Activated B cell treated with CpG ODN at 0.5 μM for 24 hours (primary cell): Measurements from ENCODE around the gene ATP8B4. TPM values are rescaled to one million over a fixed set of nuclear protein-coding genes. Genes with fewer than 3 reads are reported as not detected.
"Not testable (repeated sequence)": the region's sequence is repeated elsewhere in the genome, so short reads cannot be mapped to it uniquely, and the experiment has no call there.

Experiments
- ATAC-seq: fragments of 200-7000 bp; cut with Tn5 transposase; one replicate; pipeline ENCODE4 v1.10.0; 2021; ENCODE audit warnings: low read depth, mild to moderate bottlenecking, moderate library complexity
- CTCF ChIA-PET: fragments of 350-600 bp; sonication (Branson Sonifier 250); formaldehyde crosslinking; loops from one replicate; lab custom pipeline; 2021; ENCODE audit warnings: antibody characterized with exemption; lab: Charles Lee
- POLR2A ChIA-PET: fragments of 350-600 bp; sonication (Branson Sonifier 250); formaldehyde crosslinking; loops from one replicate; lab custom pipeline; 2021; ENCODE audit warnings: antibody characterized with exemption; lab: Charles Lee
- DNase-seq: peaks from one replicate; pipeline ENCODE4 v3.0.0; 2022
- H3K27ac Mint-ChIP-seq: one replicate; pipeline ENCODE4 v1.8.0; 2020; ENCODE audit warnings: mixed read lengths
- H3K27me3 Mint-ChIP-seq: one replicate; pipeline ENCODE4 v1.8.0; 2021; ENCODE audit warnings: mixed read lengths
- H3K36me3 Mint-ChIP-seq: one replicate; pipeline ENCODE4 v1.8.0; 2021; ENCODE audit warnings: low read depth, mixed read lengths
- H3K4me1 Mint-ChIP-seq: one replicate; pipeline ENCODE4 v1.8.0; 2021; ENCODE audit warnings: mixed read lengths
- H3K4me3 Mint-ChIP-seq: one replicate; pipeline ENCODE4 v1.8.0; 2020; ENCODE audit warnings: mild to moderate bottlenecking, mixed read lengths
- H3K9me3 Mint-ChIP-seq: one replicate; pipeline ENCODE4 v1.8.0; 2020; ENCODE audit warnings: mixed read lengths
- CTCF ChIP-seq: fragments of 200-600 bp; IDR thresholded peaks from one replicate; pipeline ENCODE4 v1.8.0; 2022; ENCODE audit warnings: antibody characterized with exemption, mild to moderate bottlenecking
- intact Hi-C: fragments of 100-400 bp; cut with micrococcal nuclease; formaldehyde crosslinking; loops from one replicate; pipeline ENCODE4 v1.15.1; 2024
- total RNA-seq: library from RNA; stranded (reverse); gene quantifications from 2 replicates; pipeline ENCODE4 v1.2.3, GENCODE V29; 2022

Gene ATP8B4
- total RNA-seq, 1 donor from 2014 or later: 0.86 TPM

DNA sequence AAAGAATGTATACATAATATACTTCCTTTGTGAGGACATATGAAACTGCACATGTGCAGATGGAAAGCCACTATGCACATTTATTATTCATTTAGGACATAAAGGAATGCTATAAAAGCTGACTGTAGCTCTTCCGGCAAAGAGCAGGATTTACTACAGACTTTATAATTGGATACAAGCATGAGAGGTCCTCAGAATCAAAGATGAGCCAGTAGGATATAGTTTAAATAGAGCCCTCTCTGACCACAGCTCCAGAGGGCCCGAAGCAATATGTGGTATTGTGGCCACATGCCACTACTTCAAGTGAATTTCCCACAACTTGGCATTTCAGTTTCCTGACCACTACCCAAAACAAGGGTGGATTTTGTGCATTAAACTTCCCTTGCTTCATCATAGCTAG lies 140.9 kb downstream of the ATP8B4 start:
- no peak for TF ChIP-seq CTCF
- CTCF ChIA-PET: no interaction called here
- Mint-ChIP-seq H3K27me3 (no peaks in the 10 kb centered on the region), H3K36me3 (no peaks in the 10 kb centered on the region), H3K4me3 (no peak overlapping the region), H3K4me1 (no peaks in the 10 kb centered on the region), H3K9me3 (no peaks in the 10 kb centered on the region), H3K27ac (no peak overlapping the region)
- POLR2A ChIA-PET: no interaction called here
- DNase-seq (no peak), ATAC-seq (no peak)
- intact Hi-C loops: no loop called here

DNA sequence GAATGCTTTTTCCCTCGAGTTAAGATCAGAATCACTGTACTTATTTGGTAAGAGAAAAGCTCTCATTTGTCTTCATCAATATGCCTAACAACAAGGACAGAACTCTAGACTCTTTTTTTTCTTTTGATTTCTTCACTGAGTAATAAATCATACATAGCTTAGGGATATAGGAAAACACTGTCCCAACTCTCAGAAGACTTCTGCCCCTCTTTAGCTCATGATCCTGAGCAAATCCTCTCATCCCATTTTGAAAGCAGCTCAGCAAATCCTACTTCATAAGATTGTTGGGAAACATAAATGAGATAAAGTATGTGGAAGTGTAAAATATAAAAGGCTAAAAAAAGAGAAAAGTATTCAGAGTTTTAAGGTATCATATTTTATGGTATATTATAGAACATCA lies 141.7 kb downstream of the ATP8B4 start:
- no peaks in the 10 kb centered on the region for H3K27me3 Mint-ChIP-seq
- H3K4me3 Mint-ChIP-seq: no peak overlapping the region
- H3K9me3 Mint-ChIP-seq: no peaks in the 10 kb centered on the region
- DNase-seq (no peak), ATAC-seq (no peak)
- no peaks in the 10 kb centered on the region for H3K4me1 Mint-ChIP-seq
- TF ChIP-seq CTCF: no peak
- intact Hi-C loops: no loop called here
- H3K27ac Mint-ChIP-seq: no peak overlapping the region
- ChIA-PET CTCF (no interaction called here), POLR2A (no interaction called here)
- no peaks in the 10 kb centered on the region for H3K36me3 Mint-ChIP-seq

- H3K36me3 Mint-ChIP-seq: no peaks in the 10 kb centered on the region
- H3K27ac Mint-ChIP-seq: no peak overlapping the region
- H3K4me3 Mint-ChIP-seq: no peak overlapping the region
- H3K27me3 Mint-ChIP-seq: no peaks in the 10 kb centered on the region
- intact Hi-C loops: no loop called here
- ATAC-seq: no peak
- CTCF ChIA-PET: no interaction called here
- POLR2A ChIA-PET: no interaction called here
- no peak for TF ChIP-seq CTCF
- peaks cover 9% of the 10 kb centered on the region for H3K9me3 Mint-ChIP-seq
- DNase-seq: no peak
- no peaks in the 10 kb centered on the region for H3K4me1 Mint-ChIP-seq
These were observed 154.5 kb downstream of the ATP8B4 start for GRCh38 chr15:49964551-49964950.

DNA sequence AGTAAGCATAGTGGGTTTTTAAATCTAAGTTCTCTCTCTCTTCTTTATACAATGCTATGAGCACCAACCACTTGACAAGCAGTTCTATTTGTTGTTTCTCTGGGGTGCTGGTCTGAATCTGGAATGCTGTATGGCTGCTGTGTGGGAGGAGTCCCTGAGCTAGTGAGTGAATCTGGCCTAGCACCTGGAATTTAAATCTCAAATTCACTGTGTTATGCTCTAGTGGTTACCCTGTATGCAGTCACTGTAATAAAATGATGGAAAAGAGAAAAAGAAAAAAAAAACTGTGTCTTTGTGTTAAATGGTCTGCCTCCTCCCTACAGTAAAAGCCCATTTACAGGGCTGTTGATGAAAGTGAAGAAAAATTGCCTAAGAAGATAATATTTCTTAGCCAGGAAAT lies 155.0 kb downstream of the ATP8B4 start:
- Mint-ChIP-seq H3K27ac (no peak overlapping the region), H3K4me3 (no peak overlapping the region), H3K27me3 (no peaks in the 10 kb centered on the region), H3K36me3 (no peaks in the 10 kb centered on the region), H3K4me1 (no peaks in the 10 kb centered on the region), H3K9me3 (peaks cover 9% of the 10 kb centered on the region)
- ChIA-PET CTCF (no interaction called here), POLR2A (no interaction called here)
- intact Hi-C loops: no loop called here
- no peak for TF ChIP-seq CTCF
- ATAC-seq (no peak), DNase-seq (no peak)

DNA sequence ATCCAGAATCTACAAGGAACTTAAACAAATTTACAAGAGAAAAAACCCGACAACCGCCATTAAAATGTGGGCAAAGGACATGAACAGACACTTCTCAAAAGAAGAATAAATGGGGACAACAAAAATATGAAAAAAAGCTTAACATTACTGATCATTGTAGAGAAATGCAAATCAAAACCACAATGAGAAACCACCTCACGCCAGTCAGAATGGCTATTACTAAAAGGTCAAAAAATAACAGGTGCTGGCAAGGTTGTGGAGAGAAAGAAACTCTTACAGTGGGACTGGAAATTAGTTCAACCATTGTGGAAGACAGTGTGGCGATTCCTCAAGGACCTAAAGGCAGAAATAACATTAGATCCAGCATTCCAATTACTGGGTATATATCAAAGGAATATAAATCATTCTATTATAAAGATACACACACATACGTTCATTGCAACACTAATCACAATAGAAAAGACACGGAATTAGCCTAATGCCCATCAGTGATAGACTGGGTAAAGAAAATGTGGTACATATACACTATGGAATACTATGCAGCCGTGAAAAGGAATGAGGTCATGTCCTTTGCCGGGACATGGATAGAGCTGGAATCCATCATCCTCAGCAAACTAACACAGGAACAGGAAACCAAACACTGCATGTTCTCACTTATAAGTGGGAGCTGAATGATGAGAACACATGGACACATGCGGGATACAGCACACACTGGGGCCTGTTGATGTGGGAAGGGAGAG lies 155.8 kb downstream of the ATP8B4 start:
- peaks cover 12% of the 10 kb centered on the region for H3K9me3 Mint-ChIP-seq
- ATAC-seq, CTCF ChIA-PET, H3K4me3 Mint-ChIP-seq, H3K36me3 Mint-ChIP-seq, H3K27me3 Mint-ChIP-seq, POLR2A ChIA-PET, intact Hi-C loops, H3K4me1 Mint-ChIP-seq, DNase-seq, H3K27ac Mint-ChIP-seq: not testable (repeated sequence)
